ENCODE measurements around the gene ZSWIM7.
"Not testable (repeated sequence)": the region's sequence is repeated elsewhere in the genome, so short reads cannot be mapped to it uniquely, and the experiment has no call there.

Gene ZSWIM7

DNA sequence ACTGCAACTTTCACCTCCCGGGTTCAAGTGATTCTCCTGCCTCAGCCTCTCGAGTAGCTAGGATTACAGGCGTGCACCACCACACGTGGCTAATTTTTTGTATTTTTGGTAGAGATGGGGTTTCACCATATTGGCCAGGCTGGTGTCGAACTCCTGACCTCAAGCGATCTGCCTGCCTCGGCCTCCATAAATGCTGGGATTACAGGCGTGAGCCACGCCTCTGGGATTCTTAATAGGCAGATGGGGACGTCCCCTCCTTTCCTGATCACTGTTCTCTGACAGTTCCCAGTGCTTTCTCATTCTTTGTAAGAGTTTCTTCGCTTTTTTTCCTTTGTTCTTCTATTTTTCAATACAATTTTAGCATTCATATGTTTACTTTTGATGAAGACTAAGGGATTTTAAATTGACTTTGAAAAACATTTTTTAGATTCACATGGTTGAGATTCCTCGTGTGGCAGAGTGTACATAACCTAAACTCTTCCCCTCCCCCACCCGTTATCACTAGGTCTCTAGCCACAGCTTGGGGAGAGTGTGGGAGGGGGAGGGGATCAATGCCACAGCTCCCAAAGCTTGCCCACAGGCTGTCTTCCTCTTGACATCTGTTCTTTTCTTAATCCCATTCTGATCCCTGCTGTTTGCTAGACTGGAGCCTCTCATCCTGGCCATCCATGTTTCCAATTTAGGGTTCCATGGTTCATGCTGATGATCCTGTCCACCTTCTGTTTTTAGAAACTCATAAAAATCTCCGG is 43.5 kb downstream of the ZSWIM7 start:
- no peak for DNase-seq

GRCh38 chr17:15954222-15954621 is 45.3 kb downstream of the ZSWIM7 start:
- no peak for DNase-seq

- no peak for DNase-seq
Observed at GRCh38 chr17:15952916-15953790, 46.4 kb downstream of the ZSWIM7 start.

GRCh38 chr17:15952048-15952532 is 47.4 kb downstream of the ZSWIM7 start:
- DNase-seq = no peak

GRCh38 chr17:15951368-15952047 is 48.0 kb downstream of the ZSWIM7 start:
- DNase-seq = no peak

GRCh38 chr17:15947976-15948752 is 51.3 kb downstream of the ZSWIM7 start:
- DNase-seq = no peak

DNA sequence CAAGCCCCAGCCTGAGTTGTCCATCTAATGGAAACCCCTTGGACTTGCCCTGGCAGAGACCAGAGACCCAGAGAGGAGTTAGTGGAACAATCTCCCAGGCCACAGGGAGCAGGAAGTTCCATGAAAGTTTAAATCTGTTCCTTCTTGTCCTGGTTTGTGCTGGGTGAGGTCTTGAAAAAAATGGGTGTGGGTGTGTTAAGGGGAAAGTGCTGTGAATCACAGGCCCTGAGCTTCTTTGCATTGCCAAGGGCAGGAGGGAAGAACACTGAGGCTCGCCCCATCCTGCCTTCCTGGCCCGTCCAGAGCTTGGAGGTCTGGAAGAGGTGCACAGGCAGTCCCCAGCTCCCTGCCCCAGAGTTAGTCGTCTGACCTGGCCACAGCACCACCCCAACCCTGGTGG is 52.2 kb downstream of the ZSWIM7 start:
- no peak for DNase-seq

GRCh38 chr17:15946611-15947120 is 52.8 kb downstream of the ZSWIM7 start:
- DNase-seq = no peak

GRCh38 chr17:15945527-15946191 is 53.8 kb downstream of the ZSWIM7 start:
- no peak for DNase-seq

GRCh38 chr17:15944759-15945526 is 54.6 kb downstream of the ZSWIM7 start, which contains the start of gene ADORA2B:
TSS of gene ADORA2B (plus strand) at chr17:15945130. CDS start at chr17:15945249, 119 bp downstream.
- DNase-seq = peak; percentile 57

- DNase-seq = no peak
Observed at GRCh38 chr17:15943971-15944758, 55.3 kb downstream of the ZSWIM7 start.

- no peak for DNase-seq
Observed at GRCh38 chr17:15942207-15942833, 57.2 kb downstream of the ZSWIM7 start.

GRCh38 chr17:15941781-15942180 is 57.7 kb downstream of the ZSWIM7 start:
- no peak for DNase-seq

GRCh38 chr17:15936481-15936880 is 63.0 kb downstream of the ZSWIM7 start:
- DNase-seq = not testable (repeated sequence)

DNA sequence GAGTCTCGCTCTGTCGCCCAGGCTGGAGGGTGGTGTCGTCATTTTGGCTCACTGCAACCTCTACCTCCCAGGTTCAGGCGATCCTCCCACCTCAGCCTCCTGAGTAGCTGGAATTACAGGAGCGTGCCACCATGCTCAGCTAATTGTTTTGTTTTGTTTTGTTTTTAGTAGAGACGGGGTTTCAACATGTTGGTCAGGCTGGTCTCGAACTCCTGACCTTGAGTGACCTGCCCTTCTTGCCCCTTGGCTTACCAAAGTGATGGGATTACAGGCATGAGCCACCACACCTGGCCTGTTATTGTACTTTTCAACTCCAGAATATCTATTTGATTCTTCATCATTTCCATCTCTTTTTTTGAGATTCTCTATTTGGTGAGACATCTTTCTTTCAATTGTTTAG is 63.6 kb downstream of the ZSWIM7 start:
- DNase-seq = no peak

DNA sequence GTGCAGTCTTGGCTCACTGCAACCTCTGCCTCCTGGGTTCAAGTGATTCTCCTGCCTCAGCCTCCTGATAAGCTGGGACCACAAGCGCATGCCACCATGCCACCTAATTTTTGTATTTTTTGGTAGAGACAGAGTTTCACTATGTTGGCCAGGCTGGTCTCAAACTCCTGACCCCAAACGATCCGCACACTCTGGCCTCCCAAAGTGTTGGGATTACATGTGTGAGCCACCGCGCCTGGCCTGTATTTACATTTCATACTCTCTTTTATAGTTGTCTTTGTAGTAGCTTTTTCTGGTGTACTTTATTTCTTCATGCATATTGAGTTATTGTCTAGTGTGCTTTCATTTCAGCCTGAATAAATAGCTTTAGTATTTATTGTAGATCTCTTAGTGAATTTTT is 64.6 kb downstream of the ZSWIM7 start:
- DNase-seq = no peak

- no peak for DNase-seq
Observed at GRCh38 chr17:15931394-15931793, 68.1 kb downstream of the ZSWIM7 start.

GRCh38 chr17:15930426-15930825 is 69.1 kb downstream of the ZSWIM7 start:
- no peak for DNase-seq

DNA sequence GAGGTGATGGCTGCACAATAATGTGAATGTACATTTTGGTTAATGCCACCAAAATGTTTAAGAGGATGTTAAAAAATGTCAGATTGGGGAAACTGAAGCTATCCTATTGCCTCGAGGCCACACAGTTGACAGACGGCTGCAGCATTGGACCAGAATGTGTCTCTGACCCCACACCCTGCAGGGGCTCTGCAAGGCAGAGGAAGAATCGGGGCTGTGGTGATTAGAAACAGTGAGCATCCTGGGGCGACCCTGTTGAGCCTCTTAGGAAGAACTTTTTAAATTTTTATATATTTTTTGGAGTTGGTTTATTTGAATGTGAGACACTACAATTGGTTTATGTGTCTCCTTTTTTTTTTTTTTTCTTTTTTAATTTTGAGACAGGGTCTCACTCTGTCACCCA is 69.6 kb downstream of the ZSWIM7 start:
- DNase-seq = no peak
